ENCODE measurements around the gene JPT2.

- no peak for TF ChIP-seq CTCF (conservative IDR thresholded peaks at IDR 0.05)
- TF ChIP-seq EZH2 (IDR thresholded peaks at IDR 0.05; ENCODE audit: low read depth): no peak
Measured at GRCh38 chr16:1690810-1691209, 12.7 kb downstream of the JPT2 start.
